ENCODE results near the gene GRWD1. TPM values are rescaled to one million over a fixed set of nuclear protein-coding genes. Genes with fewer than 3 reads are reported as not detected.

The GRWD1 gene
- total RNA-seq, 2 donors from 2014 or later, result 17.5 to 38.3 TPM

DNA sequence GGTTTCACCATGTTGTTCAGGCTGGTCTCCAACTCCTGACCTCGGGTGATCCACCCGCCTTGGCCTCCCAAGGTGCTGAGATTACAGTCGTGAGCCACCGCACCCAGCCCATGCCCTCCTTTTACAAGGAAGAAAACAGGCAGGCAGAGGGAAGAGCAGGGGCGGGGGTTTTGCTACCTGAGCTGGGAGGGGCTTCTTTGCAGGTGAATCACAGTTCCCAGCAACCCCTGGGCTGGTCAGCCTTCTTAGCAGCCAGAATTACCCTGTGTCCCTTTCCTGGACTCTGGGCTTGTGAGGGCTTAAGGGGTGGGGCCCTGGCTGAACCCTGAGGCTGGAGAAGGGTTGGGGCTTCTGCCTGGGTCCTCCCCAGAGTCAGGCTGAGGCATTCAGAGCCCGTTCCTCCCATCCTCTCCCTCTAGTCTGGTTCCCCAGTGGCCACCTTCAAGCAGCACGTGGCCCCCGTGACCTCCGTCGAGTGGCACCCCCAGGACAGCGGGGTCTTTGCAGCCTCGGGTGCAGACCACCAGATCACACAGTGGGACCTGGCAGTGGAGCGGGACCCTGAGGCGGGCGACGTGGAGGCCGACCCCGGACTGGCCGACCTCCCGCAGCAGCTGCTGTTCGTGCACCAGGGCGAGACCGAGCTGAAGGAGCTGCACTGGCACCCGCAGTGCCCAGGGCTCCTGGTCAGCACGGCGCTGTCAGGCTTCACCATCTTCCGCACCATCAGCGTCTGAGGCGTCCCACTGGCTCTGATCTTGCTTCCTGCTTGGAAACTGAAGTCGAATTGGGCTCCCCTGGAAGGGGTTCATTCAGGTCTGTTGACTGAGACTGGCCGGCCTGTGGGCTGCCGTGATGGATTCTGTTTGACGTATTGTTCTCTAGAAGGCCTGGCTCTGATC lies 6.8 kb downstream of the GRWD1 start:
- no peak for ATAC-seq (ENCODE audit: insufficient number of reproducible peaks, low FRiP score, low read depth)
- Histone ChIP-seq H3K36me3 (peaks cover 43% of the 10 kb centered on the region), H3K4me1 (ENCODE audit: control insufficient read depth in 1 of 2, low read depth in 2 of 2) (no peaks in the 10 kb centered on the region), H3K9me3 (no peaks in the 10 kb centered on the region), H3K27me3 (replicated peaks; ENCODE audit: insufficient read depth) (no peaks in the 10 kb centered on the region), H3K27ac (no peak overlapping the region), H3K4me3 (no peak overlapping the region)
- TF ChIP-seq CTCF (IDR thresholded peaks at IDR 0.05), result no peak
- no peak for DNase-seq (ENCODE audit: low spot score)

- TF ChIP-seq CTCF (IDR thresholded peaks at IDR 0.05), result no peak
- DNase-seq (ENCODE audit: low spot score), result no peak
- no peak for ATAC-seq (ENCODE audit: insufficient number of reproducible peaks, low FRiP score, low read depth)
- H3K4me3 ChIP-seq, result no peak overlapping the region
- no peaks in the 10 kb centered on the region for H3K27me3 ChIP-seq (replicated peaks; ENCODE audit: insufficient read depth)
- no peaks in the 10 kb centered on the region for H3K4me1 ChIP-seq (ENCODE audit: control insufficient read depth in 1 of 2, low read depth in 2 of 2)
- H3K36me3 ChIP-seq, result peaks cover 40% of the 10 kb centered on the region
- no peak overlapping the region for H3K27ac ChIP-seq
- H3K9me3 ChIP-seq, result no peaks in the 10 kb centered on the region
Measured at GRCh38 chr19:48454150-48454730, 8.5 kb downstream of the GRWD1 start.

DNA sequence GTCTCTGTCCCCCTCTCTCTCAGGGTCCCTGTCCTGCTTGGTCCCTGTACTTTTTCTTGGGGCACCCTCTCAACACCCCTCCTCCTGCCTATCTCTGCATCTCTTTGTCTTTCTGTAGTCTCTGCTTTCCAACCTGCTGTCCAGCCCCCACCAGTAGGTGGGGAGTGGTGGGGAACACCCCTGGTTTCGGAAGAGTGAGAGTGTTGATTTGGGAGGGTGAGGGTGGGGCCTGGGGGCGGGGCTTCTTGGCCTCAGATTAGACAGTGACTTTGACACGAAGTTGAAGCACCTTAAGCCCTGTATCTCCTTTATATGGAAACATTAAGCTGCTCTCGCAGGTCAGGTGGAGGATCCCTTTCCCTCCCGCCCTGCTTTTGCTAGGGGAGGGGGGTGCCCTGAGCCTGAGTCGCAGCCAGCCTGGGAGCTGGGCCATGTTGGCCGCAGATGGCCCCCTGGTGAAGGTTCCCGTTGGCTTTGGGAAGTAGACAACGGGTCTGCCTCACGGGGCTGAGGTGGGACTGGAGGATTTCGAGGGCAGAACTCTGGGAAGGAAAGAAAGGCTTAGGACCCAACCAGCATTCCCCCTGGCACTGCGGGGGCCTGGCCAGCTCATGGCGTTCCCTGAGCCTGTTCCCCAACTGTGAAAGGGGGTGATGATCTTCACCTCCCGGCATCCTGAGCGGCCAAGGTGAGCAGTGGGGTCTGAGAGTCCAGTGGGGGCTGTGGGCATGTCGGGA lies 9.6 kb downstream of the GRWD1 start, which contains the start of gene KCNJ14:
Gene KCNJ14, plus strand, starts transcription at position 404 of the 737 bp plus-strand sequence. CDS start 6,151 bp downstream, outside the sequence.
- Histone ChIP-seq H3K27ac (no peak within 1 kb of the TSS), H3K9me3 (no peaks in the 10 kb centered on the region), H3K4me1 (ENCODE audit: control insufficient read depth in 1 of 2, low read depth in 2 of 2) (no peaks in the 10 kb centered on the region), H3K27me3 (replicated peaks; ENCODE audit: insufficient read depth) (no peaks in the 10 kb centered on the region), H3K36me3 (peaks cover 33% of the 10 kb centered on the region), H3K4me3 (no peak within 1 kb of the TSS)
- DNase-seq (ENCODE audit: low spot score), result no peak
- no peak for ATAC-seq (ENCODE audit: insufficient number of reproducible peaks, low FRiP score, low read depth)
- TF ChIP-seq CTCF (IDR thresholded peaks at IDR 0.05), result no peak

- no peak for ATAC-seq (ENCODE audit: insufficient number of reproducible peaks, low FRiP score, low read depth)
- H3K4me1 ChIP-seq (ENCODE audit: control insufficient read depth in 1 of 2, low read depth in 2 of 2), result no peaks in the 10 kb centered on the region
Measured at GRCh38 chr19:48455908-48456562, 10.3 kb downstream of the GRWD1 start.

More at GRCh38 chr19:48455908-48456562, 10.3 kb downstream of the GRWD1 start:
- H3K4me3 ChIP-seq, result no peak overlapping the region
- H3K27ac ChIP-seq, result no peak overlapping the region
- no peaks in the 10 kb centered on the region for H3K27me3 ChIP-seq (replicated peaks; ENCODE audit: insufficient read depth)
- no peak for DNase-seq (ENCODE audit: low spot score)
- no peak for TF ChIP-seq CTCF (IDR thresholded peaks at IDR 0.05)
- H3K9me3 ChIP-seq, result no peaks in the 10 kb centered on the region
- peaks cover 29% of the 10 kb centered on the region for H3K36me3 ChIP-seq
